Measurements from ENCODE around the gene E4F1.
"Not testable (repeated sequence)": the region's sequence is repeated elsewhere in the genome, so short reads cannot be mapped to it uniquely, and the experiment has no call there.

E4F1 gene

DNA sequence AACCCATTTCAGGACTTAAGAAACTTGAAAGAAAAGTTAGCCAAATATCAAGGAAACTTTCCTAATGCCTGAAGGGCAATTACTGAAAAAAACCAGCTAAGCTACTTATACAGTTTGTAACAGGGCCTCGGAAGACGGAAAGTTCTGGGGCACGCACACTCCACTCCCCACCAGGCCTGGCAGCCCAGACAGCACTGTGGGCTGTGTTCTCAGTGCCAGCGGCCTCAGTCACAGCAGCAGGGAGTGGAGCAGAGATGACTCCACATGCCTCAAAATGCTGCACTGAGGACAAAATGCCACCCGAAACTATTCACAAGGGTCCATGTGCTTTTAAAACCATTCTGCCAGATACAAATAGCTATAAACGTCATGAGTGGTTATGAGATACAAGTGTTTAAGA, 34.3 kb downstream of the E4F1 start:
- DNase-seq (ENCODE audit: low spot score), result no peak
- TF ChIP-seq, protein P1, sequence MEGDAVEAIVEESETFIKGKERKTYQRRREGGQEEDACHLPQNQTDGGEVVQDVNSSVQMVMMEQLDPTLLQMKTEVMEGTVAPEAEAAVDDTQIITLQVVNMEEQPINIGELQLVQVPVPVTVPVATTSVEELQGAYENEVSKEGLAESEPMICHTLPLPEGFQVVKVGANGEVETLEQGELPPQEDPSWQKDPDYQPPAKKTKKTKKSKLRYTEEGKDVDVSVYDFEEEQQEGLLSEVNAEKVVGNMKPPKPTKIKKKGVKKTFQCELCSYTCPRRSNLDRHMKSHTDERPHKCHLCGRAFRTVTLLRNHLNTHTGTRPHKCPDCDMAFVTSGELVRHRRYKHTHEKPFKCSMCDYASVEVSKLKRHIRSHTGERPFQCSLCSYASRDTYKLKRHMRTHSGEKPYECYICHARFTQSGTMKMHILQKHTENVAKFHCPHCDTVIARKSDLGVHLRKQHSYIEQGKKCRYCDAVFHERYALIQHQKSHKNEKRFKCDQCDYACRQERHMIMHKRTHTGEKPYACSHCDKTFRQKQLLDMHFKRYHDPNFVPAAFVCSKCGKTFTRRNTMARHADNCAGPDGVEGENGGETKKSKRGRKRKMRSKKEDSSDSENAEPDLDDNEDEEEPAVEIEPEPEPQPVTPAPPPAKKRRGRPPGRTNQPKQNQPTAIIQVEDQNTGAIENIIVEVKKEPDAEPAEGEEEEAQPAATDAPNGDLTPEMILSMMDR (IDR thresholded peaks at IDR 0.05), result no peak
- no peak overlapping the region for H3K27ac ChIP-seq

DNA sequence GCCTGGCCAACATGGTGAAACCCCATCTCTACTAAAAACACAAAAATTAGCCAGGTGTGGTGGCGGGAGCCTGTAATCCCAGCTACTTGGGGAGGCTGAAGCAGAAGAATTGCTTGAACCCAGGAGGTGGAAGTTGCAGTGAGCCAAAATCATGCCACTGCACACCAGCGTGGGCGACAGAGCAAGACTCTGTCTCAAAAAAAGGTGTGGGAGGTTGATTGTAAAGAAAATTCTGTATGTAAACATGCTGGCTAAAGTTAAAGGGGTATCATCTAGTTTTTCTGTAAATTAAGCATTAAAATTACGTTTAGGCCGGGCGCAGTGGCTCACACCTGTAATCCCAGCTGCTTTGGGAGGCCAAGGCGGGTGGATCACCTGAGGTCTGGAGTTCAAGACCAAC, 35.1 kb downstream of the E4F1 start:
- DNase-seq (ENCODE audit: low spot score); H3K4me3 ChIP-seq; H3K27ac ChIP-seq: not testable (repeated sequence)

More for the DNA sequence above, 34.3 kb downstream of the E4F1 start:
- H3K4me3 ChIP-seq, result no peak overlapping the region

DNA sequence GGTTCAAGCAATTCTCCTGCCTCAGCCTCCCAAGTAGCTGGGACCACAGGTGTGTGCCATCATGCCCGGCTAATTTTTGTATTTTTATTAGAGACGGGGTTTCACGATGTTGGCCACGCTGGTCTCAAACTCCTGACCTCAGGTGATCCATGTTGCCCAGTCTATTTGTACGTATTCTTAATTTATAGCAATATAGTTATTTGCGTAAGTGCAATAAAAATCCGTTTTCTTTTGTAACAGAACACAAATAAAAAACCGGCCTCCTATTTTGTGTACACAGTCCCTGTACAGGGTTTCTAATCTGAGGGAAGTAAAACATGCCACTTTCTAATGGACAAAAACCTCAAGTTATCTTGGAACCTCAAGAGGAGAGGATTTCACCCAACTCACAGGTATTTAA, 36.9 kb downstream of the E4F1 start:
- no peak for DNase-seq (ENCODE audit: low spot score)
- Histone ChIP-seq H3K4me3 (no peak overlapping the region), H3K27ac (no peak overlapping the region)
- TF ChIP-seq, protein P1 (IDR thresholded peaks at IDR 0.05), result no peak

GRCh38 chr16:2263026-2263425, 39.6 kb downstream of the E4F1 start:
- H3K4me3 ChIP-seq; DNase-seq (ENCODE audit: low spot score); H3K27ac ChIP-seq: not testable (repeated sequence)

DNA sequence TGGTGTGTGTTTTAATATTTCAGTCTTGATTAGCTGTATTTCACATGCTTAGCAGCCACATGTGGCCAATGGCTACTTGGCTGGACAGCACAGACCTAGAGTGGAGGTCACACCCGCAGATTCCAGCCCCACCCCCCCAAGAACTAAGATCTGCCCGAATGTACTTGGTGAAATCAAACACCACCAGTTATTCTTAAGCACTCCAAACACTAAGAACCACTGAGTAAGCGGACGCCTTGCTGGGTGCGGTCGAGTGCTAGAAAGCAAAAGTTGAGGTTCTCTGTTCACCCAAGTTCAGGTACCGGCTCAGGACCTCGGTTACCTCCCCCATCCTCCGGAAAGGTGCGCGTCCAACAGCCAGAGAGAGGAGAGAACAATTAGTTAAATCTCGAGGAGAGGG, 43.5 kb downstream of the E4F1 start:
- peak overlapping the region; percentile 97 for H3K4me3 ChIP-seq
- not testable (repeated sequence) for DNase-seq (ENCODE audit: low spot score); H3K27ac ChIP-seq

DNA sequence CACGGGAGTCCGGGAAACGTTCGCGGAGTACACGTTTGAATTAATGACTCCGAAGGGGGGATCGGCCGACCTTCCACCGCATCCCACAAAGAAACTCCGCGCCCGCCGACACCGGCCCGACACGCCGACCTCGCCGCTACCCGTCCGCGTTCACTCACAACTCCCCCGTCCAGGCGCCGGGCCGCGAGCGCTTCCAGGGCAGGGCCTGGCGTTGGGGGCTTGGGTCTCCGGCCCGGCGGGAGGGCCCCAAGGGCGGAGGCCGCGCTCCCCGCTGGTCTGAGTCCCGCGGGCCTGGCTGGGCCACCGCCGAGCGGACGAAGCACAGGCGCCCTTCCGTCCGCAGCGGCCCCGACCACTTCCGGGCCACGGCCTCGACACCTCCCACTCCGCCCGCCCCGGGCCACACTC, 44.1 kb downstream of the E4F1 start:
- DNase-seq (ENCODE audit: low spot score), result not testable (repeated sequence)
- H3K27ac ChIP-seq, result peak overlapping the region; percentile 87 to 97
- peak overlapping the region; percentile 97 for H3K4me3 ChIP-seq

GRCh38 chr16:2267913-2268666, 44.7 kb downstream of the E4F1 start, which contains the start of gene RNPS1:
Gene RNPS1 (minus strand): TSS chr16:2268126. CDS start chr16:2264643, 3,483 bp downstream.
- TF ChIP-seq, protein P1 (IDR thresholded peaks at IDR 0.05), result no peak
- peak; percentile 96 for DNase-seq (ENCODE audit: low spot score)
- H3K27ac ChIP-seq, result peak within 1 kb of the TSS; percentile 87 to 97
- peak within 1 kb of the TSS; percentile 97 for H3K4me3 ChIP-seq

- Histone ChIP-seq H3K27ac (no peak overlapping the region), H3K4me3 (no peak overlapping the region)
- no peak for DNase-seq (ENCODE audit: low spot score)
- TF ChIP-seq, protein P1 (IDR thresholded peaks at IDR 0.05), result no peak
These were observed 46.7 kb downstream of the E4F1 start for GRCh38 chr16:2270070-2270462.

DNA sequence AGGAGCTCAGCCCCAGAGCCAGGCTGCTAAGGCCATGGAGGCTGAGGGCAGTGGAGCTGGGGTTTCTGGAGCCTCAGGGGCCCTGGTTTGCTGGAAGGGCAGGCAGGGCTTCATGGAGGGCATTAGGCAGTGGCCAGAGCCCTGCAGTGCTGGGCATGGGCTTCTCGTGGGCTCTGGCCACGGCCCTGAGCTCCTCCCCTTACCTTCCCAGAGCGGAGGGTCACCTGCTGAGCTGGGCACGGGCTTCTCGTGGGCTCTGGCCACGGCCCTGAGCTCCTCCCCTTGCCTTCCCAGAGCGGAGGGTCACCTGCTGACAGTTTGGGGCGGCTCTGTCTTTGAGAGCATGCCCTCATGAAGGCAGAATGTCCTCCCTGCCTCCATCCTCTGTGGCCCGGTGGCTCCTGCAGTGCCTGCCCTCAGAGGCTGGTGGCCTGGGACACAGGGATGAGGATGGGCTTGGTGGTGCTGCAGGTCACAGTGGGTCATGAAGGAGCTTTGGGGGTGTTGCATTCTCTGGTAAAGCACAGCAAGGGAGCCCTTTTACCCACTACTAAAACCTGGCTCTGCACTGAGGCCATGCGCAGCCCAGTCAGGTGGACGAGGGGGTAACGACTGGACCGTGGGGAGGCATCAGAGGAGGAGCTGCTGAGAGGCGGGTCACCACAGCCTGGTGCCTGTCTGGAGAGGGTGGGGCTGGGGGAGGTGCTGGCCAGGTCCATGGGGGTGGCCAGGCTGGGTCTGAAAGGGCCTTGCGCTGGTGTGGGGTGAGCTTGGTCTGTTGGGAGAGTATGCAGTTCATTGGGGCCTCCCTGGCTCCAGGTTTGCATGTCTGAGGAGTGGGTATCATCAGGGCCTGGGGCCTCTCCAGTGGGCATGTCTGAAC, 47.4 kb downstream of the E4F1 start:
- DNase-seq (ENCODE audit: low spot score), result no peak
- no peak overlapping the region for H3K27ac ChIP-seq
- TF ChIP-seq, protein P1 (IDR thresholded peaks at IDR 0.05), result no peak
- H3K4me3 ChIP-seq, result no peak overlapping the region

Measured in coronary artery (tissue), 2 donors.